ENCODE results near the gene SCN4B. TPM values are rescaled to one million over a fixed set of nuclear protein-coding genes. Genes with fewer than 3 reads are reported as not detected.

SCN4B gene
- total RNA-seq, 3 donors from 2014 or later (not counting 1 experiment from before 2014, with no cell fraction given), result 0.33 TPM; not detected in 2

- H3K36me3 ChIP-seq (ENCODE audit: control insufficient read depth, insufficient read depth, low read length), result no peaks in the 10 kb centered on the region
- no peak overlapping the region for H3K4me3 ChIP-seq (ENCODE audit: low read length)
- DNase-seq (no peak), ATAC-seq (no peak)
- no peak overlapping the region for H3K4me3 Mint-ChIP-seq
- H3K27ac ChIP-seq (ENCODE audit: low read length), result no peak overlapping the region
- H3K36me3 Mint-ChIP-seq, result peaks cover 15% of the 10 kb centered on the region
- H3K27me3 Mint-ChIP-seq (ENCODE audit: low read depth in 2 of 2), result peaks cover 0 to 10% of the 10 kb centered on the region in 2 donors
- no peak overlapping the region for H3K27ac Mint-ChIP-seq
- H3K4me1 ChIP-seq (ENCODE audit: control insufficient read depth, insufficient read depth, low read length), result peaks cover 1% of the 10 kb centered on the region
- peaks cover 26% of the 10 kb centered on the region for H3K9me3 ChIP-seq (ENCODE audit: control insufficient read depth, insufficient read depth, low read length)
- no peak for TF ChIP-seq CTCF (IDR thresholded peaks at IDR 0.05)
- no peaks in the 10 kb centered on the region for H3K27me3 ChIP-seq (ENCODE audit: control insufficient read depth, insufficient read depth, low read length)
- peaks cover 0 to 6% of the 10 kb centered on the region in 2 donors for H3K4me1 Mint-ChIP-seq
- intact Hi-C loops (cut with micrococcal nuclease), result no loop called here
- peaks cover 2 to 11% of the 10 kb centered on the region in 2 donors for H3K9me3 Mint-ChIP-seq
These were observed 68.0 kb downstream of the SCN4B start for GRCh38 chr11:118084656-118085055.

- peaks cover 14% of the 10 kb centered on the region for H3K36me3 Mint-ChIP-seq
- DNase-seq (no peak), ATAC-seq (no peak)
- no peak overlapping the region for H3K27ac Mint-ChIP-seq
- Histone ChIP-seq H3K4me1 (ENCODE audit: control insufficient read depth, insufficient read depth, low read length) (peaks cover 5% of the 10 kb centered on the region), H3K9me3 (ENCODE audit: control insufficient read depth, insufficient read depth, low read length) (peaks cover 26% of the 10 kb centered on the region), H3K36me3 (ENCODE audit: control insufficient read depth, insufficient read depth, low read length) (no peaks in the 10 kb centered on the region), H3K27me3 (ENCODE audit: control insufficient read depth, insufficient read depth, low read length) (no peaks in the 10 kb centered on the region), H3K27ac (ENCODE audit: low read length) (no peak overlapping the region), H3K4me3 (ENCODE audit: low read length) (no peak overlapping the region)
- H3K4me3 Mint-ChIP-seq, result no peak overlapping the region
- H3K4me1 Mint-ChIP-seq, result peaks cover 0 to 6% of the 10 kb centered on the region in 2 donors
- no peak for TF ChIP-seq CTCF (IDR thresholded peaks at IDR 0.05)
- peaks cover 2 to 11% of the 10 kb centered on the region in 2 donors for H3K9me3 Mint-ChIP-seq
- intact Hi-C loops (cut with micrococcal nuclease), result no loop called here
- H3K27me3 Mint-ChIP-seq (ENCODE audit: low read depth in 2 of 2), result peaks cover 0 to 6% of the 10 kb centered on the region in 2 donors
- 23% methylated on average over 4 of the region's 4 CpGs for WGBS (ENCODE audit: insufficient coverage)
These were observed 68.4 kb downstream of the SCN4B start for GRCh38 chr11:118084247-118084646.

Other genes with a start within 250 kb of the SCN4B start
- 1 to 10 TPM; 1.6 to 1.8 (median 1.8) TPM for gene TMPRSS13, start 223.4 kb downstream of the SCN4B start, total RNA-seq
- 100 to 1,000 TPM; 263 to 286 (median 268) TPM for gene IL10RA, start 166.4 kb downstream of the SCN4B start, total RNA-seq
- not detected for gene TMPRSS4, start 75.7 kb downstream of the SCN4B start, total RNA-seq
- under 1 TPM; 0.30 to 0.68 (median 0.33) TPM for gene SMIM35, start 65.9 kb downstream of the SCN4B start, total RNA-seq
- not detected for gene SCN2B, start 23.8 kb upstream of the SCN4B start, total RNA-seq
- 10 to 100 TPM in 2 of 3 donors, 1 to 10 TPM in 1; 7.1 to 27.8 (median 12.8) TPM for gene JAML, start 72.2 kb upstream of the SCN4B start, total RNA-seq
- 1 to 10 TPM; 6.3 to 7.5 (median 6.7) TPM for gene MPZL3, start 99.5 kb upstream of the SCN4B start, total RNA-seq
- under 1 TPM in 2 of 3 donors, not detected in 1; 0.49 to 0.58 TPM for gene MPZL2, start 111.5 kb upstream of the SCN4B start, total RNA-seq
- gene CD3E, start 151.9 kb upstream of the SCN4B start, total RNA-seq, result 100 to 1,000 TPM in 2 of 3 donors, 10 to 100 TPM in 1; 31.6 to 322 (median 155) TPM
- gene CD3D, start 189.9 kb upstream of the SCN4B start, total RNA-seq, result 10 to 100 TPM; 11.6 to 84.1 (median 12.0) TPM
- gene CD3G, start 191.5 kb upstream of the SCN4B start, total RNA-seq, result 10 to 100 TPM in 1 of 3 donors, 1 to 10 TPM in 2; 7.6 to 52.1 (median 8.2) TPM
- 10 to 100 TPM; 35.1 to 43.9 (median 37.0) TPM for gene UBE4A, start 206.8 kb upstream of the SCN4B start, total RNA-seq
- 100 to 1,000 TPM in 2 of 3 donors, 10 to 100 TPM in 1; 90.3 to 135 (median 107) TPM for gene ATP5MG, start 248.8 kb upstream of the SCN4B start, total RNA-seq